ENCODE results near the gene TRIM31. TPM values are rescaled to one million over a fixed set of nuclear protein-coding genes. Genes with fewer than 3 reads are reported as not detected.
"Not testable (repeated sequence)": the region's sequence is repeated elsewhere in the genome, so short reads cannot be mapped to it uniquely, and the experiment has no call there.

Gene TRIM31
- total and polyA plus RNA-seq, 2 experiments from 2014 or later: not detected

GRCh38 chr6:30127238-30128093, 14.6 kb upstream of the TRIM31 start:
- Histone ChIP-seq H3K79me2 (ENCODE audit: insufficient read depth) (no peaks in the 10 kb centered on the region), H3K9me3 (ENCODE audit: low read depth) (no peaks in the 10 kb centered on the region), H3K4me1 (ENCODE audit: insufficient read depth) (no peaks in the 10 kb centered on the region), H3K27me3 (replicated peaks; ENCODE audit: insufficient read depth) (peaks cover 54% of the 10 kb centered on the region), H2AFZ (no peak overlapping the region), H3K9me2 (ENCODE audit: insufficient read depth) (no peaks in the 10 kb centered on the region), H3K4me2 (ENCODE audit: unreplicated experiment) (peak overlapping the region; percentile 22), H3K36me3 (ENCODE audit: low read depth) (no peaks in the 10 kb centered on the region), H3K27ac (no peak overlapping the region), H3F3A (ENCODE audit: insufficient read depth) (no peaks in the 10 kb centered on the region), H4K20me1 (ENCODE audit: insufficient read depth) (no peaks in the 10 kb centered on the region), H3K4me3 (no peak overlapping the region), H3K9ac (no peak overlapping the region)
- 8% methylated on average over 47 to 50 of the region's 50 CpGs for WGBS, 2 experiments (ENCODE audit: low coverage in 1 of 2, low lambda C conversion rate in 2 of 2, missing lambda C conversion rate in 2 of 2)
- peak; percentile 26 for DNase-seq
- in situ Hi-C loops (cut with MboI): no loop called here
- TF ChIP-seq EZH2 (IDR thresholded peaks at IDR 0.05; ENCODE audit: insufficient read depth, poor library complexity, severe bottlenecking): no peak
- no peak for TF ChIP-seq EZH2phosphoT487 (IDR thresholded peaks at IDR 0.05; ENCODE audit: insufficient read depth, low read depth)

GRCh38 chr6:30122515-30122914, 9.6 kb upstream of the TRIM31 start:
- peak; percentile 43 for DNase-seq
- Histone ChIP-seq H3K9me3 (ENCODE audit: low read depth) (no peaks in the 10 kb centered on the region), H4K20me1 (ENCODE audit: insufficient read depth) (no peaks in the 10 kb centered on the region), H3K79me2 (ENCODE audit: insufficient read depth) (no peaks in the 10 kb centered on the region), H3K4me2 (ENCODE audit: unreplicated experiment) (no peak overlapping the region), H3K9ac (no peak overlapping the region), H3K27me3 (replicated peaks; ENCODE audit: insufficient read depth) (peaks cover 11% of the 10 kb centered on the region), H3K4me1 (ENCODE audit: insufficient read depth) (0 out of 2 replicates have a peak, but pooled peaks cover 3% of the 10 kb centered on the region), H2AFZ (no peak overlapping the region), H3K9me2 (ENCODE audit: insufficient read depth) (no peaks in the 10 kb centered on the region), H3K36me3 (ENCODE audit: low read depth) (no peaks in the 10 kb centered on the region), H3K4me3 (no peak overlapping the region), H3K27ac (no peak overlapping the region), H3F3A (ENCODE audit: insufficient read depth) (no peaks in the 10 kb centered on the region)
- WGBS, 2 experiments (ENCODE audit: low coverage in 1 of 2, low lambda C conversion rate in 2 of 2, missing lambda C conversion rate in 2 of 2): 2 to 9% methylated on average over 2 of the region's 2 CpGs
- in situ Hi-C loops (cut with MboI): no loop called here
- TF ChIP-seq EZH2 (IDR thresholded peaks at IDR 0.05; ENCODE audit: insufficient read depth, poor library complexity, severe bottlenecking): no peak
- TF ChIP-seq EZH2phosphoT487 (IDR thresholded peaks at IDR 0.05; ENCODE audit: insufficient read depth, low read depth): no peak

- no peak overlapping the region for H3K9ac ChIP-seq
- H3K9me2 ChIP-seq (ENCODE audit: insufficient read depth): no peaks in the 10 kb centered on the region
- H3K79me2 ChIP-seq (ENCODE audit: insufficient read depth): no peaks in the 10 kb centered on the region
- H3K36me3 ChIP-seq (ENCODE audit: low read depth): no peaks in the 10 kb centered on the region
- no peak for DNase-seq
- H3K4me3 ChIP-seq: no peak overlapping the region
- H2AFZ ChIP-seq: no peak overlapping the region
- no peaks in the 10 kb centered on the region for H3K9me3 ChIP-seq (ENCODE audit: low read depth)
- no peaks in the 10 kb centered on the region for H3F3A ChIP-seq (ENCODE audit: insufficient read depth)
- no peaks in the 10 kb centered on the region for H4K20me1 ChIP-seq (ENCODE audit: insufficient read depth)
- H3K27ac ChIP-seq: no peak overlapping the region
- 0 out of 2 replicates have a peak, but pooled peaks cover 3% of the 10 kb centered on the region for H3K4me1 ChIP-seq (ENCODE audit: insufficient read depth)
- 76 to 82% methylated on average over 10 of the region's 10 CpGs for WGBS, 2 experiments (ENCODE audit: low coverage in 1 of 2, low lambda C conversion rate in 2 of 2, missing lambda C conversion rate in 2 of 2)
- no peak for TF ChIP-seq EZH2 (IDR thresholded peaks at IDR 0.05; ENCODE audit: insufficient read depth, poor library complexity, severe bottlenecking)
- TF ChIP-seq EZH2phosphoT487 (IDR thresholded peaks at IDR 0.05; ENCODE audit: insufficient read depth, low read depth): no peak
- in situ Hi-C loops (cut with MboI): no loop called here
- H3K4me2 ChIP-seq (ENCODE audit: unreplicated experiment): no peak overlapping the region
- peaks cover 4% of the 10 kb centered on the region; the same call in 1 of the 2 replicates for H3K27me3 ChIP-seq (replicated peaks; ENCODE audit: insufficient read depth)
These were observed 8.8 kb upstream of the TRIM31 start for GRCh38 chr6:30121446-30122366.

- H3K9me2 ChIP-seq (ENCODE audit: insufficient read depth); H3K4me2 ChIP-seq (ENCODE audit: unreplicated experiment); H3K9ac ChIP-seq; H3F3A ChIP-seq (ENCODE audit: insufficient read depth); H4K20me1 ChIP-seq (ENCODE audit: insufficient read depth); H3K9me3 ChIP-seq (ENCODE audit: low read depth); H3K4me3 ChIP-seq; in situ Hi-C loops (cut with MboI); H3K79me2 ChIP-seq (ENCODE audit: insufficient read depth); H2AFZ ChIP-seq; H3K4me1 ChIP-seq (ENCODE audit: insufficient read depth); H3K27me3 ChIP-seq (replicated peaks; ENCODE audit: insufficient read depth); DNase-seq; H3K27ac ChIP-seq; H3K36me3 ChIP-seq (ENCODE audit: low read depth): not testable (repeated sequence)
- 92 to 95% methylated on average over 5 of the region's 5 CpGs for WGBS, 2 experiments (ENCODE audit: low coverage in 1 of 2, low lambda C conversion rate in 2 of 2, missing lambda C conversion rate in 2 of 2)
These were observed 5.8 kb upstream of the TRIM31 start for GRCh38 chr6:30118691-30119090.

Measured in GM23248 (cell line).